Stimulated activated naive CD8-positive, alpha-beta T cell treated with anti-CD3 and anti-CD28 coated beads, Interleukin-15, Interleukin-2, amounts not matched to agents 100 ng/mL and 50 ng/mL, for 24 hours (primary cell): ENCODE results near the gene LGR4.
"Not testable (repeated sequence)": the region's sequence is repeated elsewhere in the genome, so short reads cannot be mapped to it uniquely, and the experiment has no call there.

Experiments used
- H3K27ac Mint-ChIP-seq: one replicate; pipeline ENCODE4 v1.8.0; 2021; ENCODE audit warnings: mild to moderate bottlenecking, mixed read lengths
- H3K27me3 Mint-ChIP-seq: one replicate; pipeline ENCODE4 v1.8.0; 2021; ENCODE audit warnings: mixed read lengths
- H3K36me3 Mint-ChIP-seq: one replicate; pipeline ENCODE4 v1.8.0; 2021; ENCODE audit warnings: low read depth, mixed read lengths
- H3K4me1 Mint-ChIP-seq: one replicate; pipeline ENCODE4 v1.8.0; 2021; ENCODE audit warnings: low read depth, mixed read lengths
- H3K4me3 Mint-ChIP-seq: one replicate; pipeline ENCODE4 v1.8.0; 2021; ENCODE audit warnings: mild to moderate bottlenecking, mixed read lengths
- H3K9me3 Mint-ChIP-seq: one replicate; pipeline ENCODE4 v1.8.0; 2021; ENCODE audit warnings: mixed read lengths

The LGR4 gene

GRCh38 chr11:27456140-27456794 is 16.3 kb downstream of the LGR4 start:
- Mint-ChIP-seq H3K9me3 (no peaks in the 10 kb centered on the region), H3K36me3 (no peaks in the 10 kb centered on the region), H3K4me1 (no peaks in the 10 kb centered on the region), H3K27me3 (peaks cover under 1% of the 10 kb centered on the region), H3K27ac (no peak overlapping the region), H3K4me3 (no peak overlapping the region)

- no peaks in the 10 kb centered on the region for H3K9me3 Mint-ChIP-seq
- H3K4me3 Mint-ChIP-seq = no peak overlapping the region
- peak overlapping the region; percentile 23 for H3K27ac Mint-ChIP-seq
- H3K36me3 Mint-ChIP-seq = no peaks in the 10 kb centered on the region
- H3K4me1 Mint-ChIP-seq = no peaks in the 10 kb centered on the region
- H3K27me3 Mint-ChIP-seq = no peaks in the 10 kb centered on the region
These were observed 16.9 kb downstream of the LGR4 start for GRCh38 chr11:27455667-27456066.

- Mint-ChIP-seq H3K9me3 (no peaks in the 10 kb centered on the region), H3K27ac (no peak overlapping the region), H3K27me3 (no peaks in the 10 kb centered on the region), H3K4me3 (no peak overlapping the region), H3K4me1 (no peaks in the 10 kb centered on the region), H3K36me3 (no peaks in the 10 kb centered on the region)
These were observed 18.9 kb downstream of the LGR4 start for GRCh38 chr11:27453701-27454100.

GRCh38 chr11:27452147-27452546 is 20.4 kb downstream of the LGR4 start:
- Mint-ChIP-seq H3K27me3 (no peaks in the 10 kb centered on the region), H3K4me1 (no peaks in the 10 kb centered on the region), H3K36me3 (no peaks in the 10 kb centered on the region), H3K27ac (no peak overlapping the region), H3K4me3 (no peak overlapping the region), H3K9me3 (no peaks in the 10 kb centered on the region)

- Mint-ChIP-seq H3K27ac (no peak overlapping the region), H3K4me3 (no peak overlapping the region), H3K36me3 (no peaks in the 10 kb centered on the region), H3K9me3 (no peaks in the 10 kb centered on the region), H3K27me3 (no peaks in the 10 kb centered on the region), H3K4me1 (no peaks in the 10 kb centered on the region)
These were observed 21.2 kb downstream of the LGR4 start for GRCh38 chr11:27451244-27451965.

GRCh38 chr11:27448184-27448540 is 24.4 kb downstream of the LGR4 start:
- H3K9me3 Mint-ChIP-seq, H3K27ac Mint-ChIP-seq, H3K36me3 Mint-ChIP-seq, H3K27me3 Mint-ChIP-seq, H3K4me1 Mint-ChIP-seq, H3K4me3 Mint-ChIP-seq: not testable (repeated sequence)

GRCh38 chr11:27447288-27448183 is 25.1 kb downstream of the LGR4 start:
- no peaks in the 10 kb centered on the region for H3K9me3 Mint-ChIP-seq
- no peak overlapping the region for H3K4me3 Mint-ChIP-seq
- no peaks in the 10 kb centered on the region for H3K27me3 Mint-ChIP-seq
- no peaks in the 10 kb centered on the region for H3K36me3 Mint-ChIP-seq
- H3K4me1 Mint-ChIP-seq = no peaks in the 10 kb centered on the region
- no peak overlapping the region for H3K27ac Mint-ChIP-seq

- no peak overlapping the region for H3K27ac Mint-ChIP-seq
- H3K9me3 Mint-ChIP-seq = no peaks in the 10 kb centered on the region
- H3K4me1 Mint-ChIP-seq = no peaks in the 10 kb centered on the region
- H3K27me3 Mint-ChIP-seq = peaks cover 4% of the 10 kb centered on the region
- no peak overlapping the region for H3K4me3 Mint-ChIP-seq
- H3K36me3 Mint-ChIP-seq = no peaks in the 10 kb centered on the region
These were observed 27.0 kb downstream of the LGR4 start for GRCh38 chr11:27445625-27446024.

GRCh38 chr11:27444801-27445215 is 27.8 kb downstream of the LGR4 start:
- Mint-ChIP-seq H3K27me3 (peaks cover 4% of the 10 kb centered on the region), H3K36me3 (no peaks in the 10 kb centered on the region), H3K4me3 (no peak overlapping the region), H3K4me1 (no peaks in the 10 kb centered on the region), H3K27ac (no peak overlapping the region), H3K9me3 (no peaks in the 10 kb centered on the region)

GRCh38 chr11:27443746-27444507 is 28.7 kb downstream of the LGR4 start:
- Mint-ChIP-seq H3K9me3 (no peaks in the 10 kb centered on the region), H3K27ac (no peak overlapping the region)

GRCh38 chr11:27443227-27443626 is 29.4 kb downstream of the LGR4 start:
- no peaks in the 10 kb centered on the region for H3K4me1 Mint-ChIP-seq
- H3K36me3 Mint-ChIP-seq = no peaks in the 10 kb centered on the region
- no peak overlapping the region for H3K4me3 Mint-ChIP-seq
- peaks cover 4% of the 10 kb centered on the region for H3K27me3 Mint-ChIP-seq
- H3K27ac Mint-ChIP-seq = no peak overlapping the region
- H3K9me3 Mint-ChIP-seq = no peaks in the 10 kb centered on the region

More at GRCh38 chr11:27443746-27444507, 28.7 kb downstream of the LGR4 start:
- Mint-ChIP-seq H3K27me3 (peaks cover 4% of the 10 kb centered on the region), H3K36me3 (no peaks in the 10 kb centered on the region), H3K4me1 (no peaks in the 10 kb centered on the region), H3K4me3 (no peak overlapping the region)

GRCh38 chr11:27440090-27440489 is 32.5 kb downstream of the LGR4 start:
- no peak overlapping the region for H3K27ac Mint-ChIP-seq
- no peaks in the 10 kb centered on the region for H3K36me3 Mint-ChIP-seq
- no peaks in the 10 kb centered on the region for H3K9me3 Mint-ChIP-seq
- H3K27me3 Mint-ChIP-seq = peaks cover 4% of the 10 kb centered on the region
- no peaks in the 10 kb centered on the region for H3K4me1 Mint-ChIP-seq
- no peak overlapping the region for H3K4me3 Mint-ChIP-seq

GRCh38 chr11:27438595-27438981 is 34.0 kb downstream of the LGR4 start:
- Mint-ChIP-seq H3K4me1 (no peaks in the 10 kb centered on the region), H3K27ac (no peak overlapping the region), H3K9me3 (no peaks in the 10 kb centered on the region), H3K36me3 (no peaks in the 10 kb centered on the region), H3K4me3 (no peak overlapping the region), H3K27me3 (peaks cover 8% of the 10 kb centered on the region)

GRCh38 chr11:27437829-27438594 is 34.6 kb downstream of the LGR4 start:
- peaks cover 8% of the 10 kb centered on the region for H3K27me3 Mint-ChIP-seq
- H3K4me3 Mint-ChIP-seq = no peak overlapping the region
- no peaks in the 10 kb centered on the region for H3K9me3 Mint-ChIP-seq
- H3K4me1 Mint-ChIP-seq = no peaks in the 10 kb centered on the region
- H3K36me3 Mint-ChIP-seq = no peaks in the 10 kb centered on the region
- no peak overlapping the region for H3K27ac Mint-ChIP-seq
